GM10847 (cell line): Measurements from ENCODE around the gene BICDL1.

Experiments
- POLR2A ChIP-seq: IDR thresholded peaks from 2 replicates; pipeline ENCODE4 v1.6.1; 2011; ENCODE audit not compliant: insufficient read length; ENCODE audit errors: extremely low read depth

BICDL1 gene

DNA sequence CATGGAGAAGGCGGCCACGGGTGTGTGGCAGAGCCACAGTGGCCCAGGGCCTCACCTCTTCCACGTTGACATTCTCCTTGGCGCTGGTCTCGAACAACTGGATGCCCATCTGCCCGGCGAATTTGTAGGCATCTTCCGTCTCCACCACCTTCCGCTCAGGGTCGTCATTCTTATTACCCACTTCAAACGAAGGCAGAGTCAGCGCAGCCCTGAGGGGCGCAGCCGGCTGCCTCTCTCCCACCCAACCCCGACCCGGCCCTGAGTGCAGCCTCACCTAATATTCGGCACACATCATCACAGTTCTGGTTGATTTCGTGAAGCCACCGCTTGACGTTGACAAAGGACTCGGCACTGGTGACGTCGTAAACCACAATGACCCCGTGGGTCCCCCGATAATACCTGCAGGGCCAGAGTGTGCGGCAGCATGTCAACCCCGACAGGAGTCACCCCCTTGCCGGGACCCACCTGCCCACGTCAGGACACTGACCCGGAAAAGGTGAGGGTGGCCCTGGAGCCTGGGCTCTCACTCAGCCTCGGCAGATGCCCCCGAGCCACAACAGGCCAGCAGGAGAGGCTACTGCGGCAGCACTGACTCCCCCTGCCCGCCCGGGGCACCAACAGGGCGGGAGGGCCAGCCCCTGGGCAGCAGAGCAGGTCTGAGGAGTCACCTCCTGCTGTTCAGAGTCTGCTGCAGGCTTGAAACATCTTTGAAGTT lies 109.9 kb downstream of the BICDL1 start:
- no peak for TF ChIP-seq POLR2A

DNA sequence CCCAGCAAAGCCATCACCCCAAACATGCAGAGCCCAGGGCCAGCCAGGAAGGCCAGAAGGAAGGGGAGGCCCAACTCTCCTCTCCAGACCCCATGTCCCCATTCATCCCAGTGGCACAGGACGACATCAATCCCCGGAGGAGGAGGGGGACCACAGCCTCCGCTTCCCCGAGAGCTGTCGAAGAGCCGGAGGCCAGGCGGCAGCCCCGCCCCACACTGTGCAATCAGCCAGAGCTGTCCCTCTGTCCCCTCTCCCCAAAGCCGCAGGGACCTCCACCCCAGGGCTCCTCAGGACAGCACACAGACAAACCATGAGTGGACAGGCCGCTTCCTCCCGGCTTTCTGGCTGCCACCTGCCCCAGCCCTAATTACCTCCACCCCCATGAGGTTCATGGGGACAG lies 110.7 kb downstream of the BICDL1 start:
- no peak for TF ChIP-seq POLR2A

GRCh38 chr12:120100630-120101029 lies 111.6 kb downstream of the BICDL1 start:
- no peak for TF ChIP-seq POLR2A

GRCh38 chr12:120101182-120101581 lies 112.1 kb downstream of the BICDL1 start:
- no peak for TF ChIP-seq POLR2A

DNA sequence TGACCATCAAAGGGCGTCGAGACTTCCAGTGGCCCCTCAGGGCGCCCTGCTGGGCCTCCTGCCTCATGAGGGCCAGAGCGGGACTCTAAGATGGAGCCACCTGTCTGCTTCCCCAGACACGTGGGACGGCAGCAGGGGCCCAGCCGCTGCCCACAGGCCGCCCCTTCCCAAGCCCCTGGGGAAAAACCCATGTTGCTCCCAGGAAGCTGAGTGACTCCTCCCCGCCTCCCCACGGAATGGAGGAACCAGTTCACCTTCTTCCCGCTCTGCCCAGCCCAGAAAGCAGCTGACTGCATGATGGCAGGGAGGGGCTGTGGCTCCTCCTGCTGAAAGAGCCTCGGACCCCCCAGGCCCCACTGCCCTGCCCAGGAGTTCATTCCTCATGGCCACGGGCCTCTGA lies 112.6 kb downstream of the BICDL1 start:
- no peak for TF ChIP-seq POLR2A

GRCh38 chr12:120102189-120103043 lies 113.4 kb downstream of the BICDL1 start:
- no peak for TF ChIP-seq POLR2A

DNA sequence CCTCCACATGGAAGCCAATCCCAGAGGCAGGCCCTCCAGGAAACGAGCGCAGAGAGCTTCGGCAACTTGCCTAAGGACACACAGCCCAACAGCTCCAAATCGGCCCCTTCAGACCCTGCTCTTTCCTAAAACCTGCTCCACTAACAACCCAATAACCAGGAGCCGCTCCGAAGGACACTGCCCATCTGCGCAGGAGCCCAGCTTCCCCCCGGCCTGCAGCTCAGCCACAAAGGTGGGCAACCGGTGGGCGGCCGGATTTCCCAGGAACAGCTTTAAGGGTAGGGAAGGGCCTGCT lies 114.0 kb downstream of the BICDL1 start:
- TF ChIP-seq POLR2A, result no peak

DNA sequence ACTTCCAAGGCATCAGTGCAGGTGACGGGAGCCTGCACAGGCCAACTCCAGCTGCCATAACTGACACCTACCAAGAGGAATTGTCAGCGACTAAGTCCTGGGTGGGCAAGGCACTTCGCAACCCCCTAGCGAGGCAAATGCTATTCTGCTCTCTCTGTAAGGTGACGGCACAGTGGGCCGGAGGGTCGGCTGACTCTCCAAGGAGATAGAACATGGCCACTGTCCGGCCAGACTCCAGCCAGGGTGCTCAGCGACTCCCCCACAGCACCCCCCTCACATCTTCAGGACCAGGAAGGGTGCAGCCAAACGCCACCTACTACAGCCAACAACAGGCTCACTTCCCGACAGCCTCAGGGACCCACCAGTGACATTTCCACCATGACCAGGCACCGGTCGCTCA lies 114.3 kb downstream of the BICDL1 start:
- TF ChIP-seq POLR2A, result no peak

DNA sequence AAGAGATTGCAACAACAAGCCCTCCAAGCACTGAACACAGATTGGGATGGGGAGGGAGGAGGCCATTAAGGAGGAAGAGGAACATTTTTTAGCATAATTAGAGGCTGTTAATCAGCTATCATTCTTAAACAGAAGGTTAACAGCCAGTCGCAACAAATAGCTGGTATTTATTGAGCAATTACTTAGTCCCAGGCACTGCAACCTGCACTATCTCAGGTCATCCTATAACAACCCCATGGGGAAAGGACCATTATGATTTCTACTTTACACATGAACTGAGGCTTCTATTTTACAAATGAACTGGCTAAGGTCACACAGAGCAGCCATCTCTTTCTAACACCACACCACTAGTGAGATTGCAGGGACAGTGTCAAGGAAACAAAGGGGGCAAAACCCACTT lies 117.1 kb downstream of the BICDL1 start:
- no peak for TF ChIP-seq POLR2A

- no peak for TF ChIP-seq POLR2A
These were observed 120.7 kb downstream of the BICDL1 start for GRCh38 chr12:120109570-120110267.

GRCh38 chr12:120110550-120111501 lies 121.8 kb downstream of the BICDL1 start:
- no peak for TF ChIP-seq POLR2A

GRCh38 chr12:120115066-120115465 lies 126.0 kb downstream of the BICDL1 start:
- TF ChIP-seq POLR2A, result no peak

DNA sequence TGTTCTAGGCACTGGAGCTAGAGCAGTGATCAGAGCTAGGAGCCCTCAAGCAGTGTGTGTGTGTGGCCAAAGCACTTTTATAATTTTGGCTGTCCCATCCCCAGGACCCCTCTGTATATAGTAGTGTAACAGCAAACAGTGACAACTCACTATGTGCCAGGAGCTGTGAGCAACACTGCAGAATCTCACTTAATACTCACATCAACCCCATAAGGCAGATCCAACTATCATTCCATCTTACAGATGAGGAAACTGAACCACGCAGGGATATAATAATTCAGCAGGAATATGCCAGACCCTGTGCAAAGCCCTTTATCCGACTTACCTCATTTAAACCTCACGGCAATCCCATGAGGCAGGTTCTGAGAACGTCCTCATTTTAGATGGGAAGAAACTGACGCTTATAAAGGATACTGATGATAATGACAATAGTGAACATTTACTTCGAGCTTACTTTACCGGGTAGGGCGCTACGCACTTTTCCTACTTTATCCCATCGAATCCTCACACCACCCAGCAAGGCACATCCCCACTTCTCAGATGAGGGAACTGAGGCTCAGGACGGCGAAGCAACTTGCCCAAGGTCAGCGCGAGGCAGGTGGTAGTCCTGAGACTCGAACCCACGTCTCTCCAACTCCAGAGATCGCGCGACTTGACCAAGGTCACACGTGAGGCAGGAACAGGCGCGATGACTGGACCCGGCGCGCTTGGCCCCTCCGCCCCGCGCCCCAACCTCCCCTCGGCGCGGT lies 126.8 kb downstream of the BICDL1 start:
- no peak for TF ChIP-seq POLR2A

- no peak for TF ChIP-seq POLR2A
These were observed 127.4 kb downstream of the BICDL1 start, which contains the start of gene RAB35 for GRCh38 chr12:120116441-120116791. RAB35 (minus strand) TSS chr12:120116753; CDS start chr12:120116650, 103 bp downstream.
